Ovary (tissue), 9 donors: Measurements from ENCODE around the gene CUBN. TPM values are rescaled to one million over a fixed set of nuclear protein-coding genes. Genes with fewer than 3 reads are reported as not detected.

Source experiments
- DNase-seq, 5 donors: peaks; one replicate each; pipeline ENCODE4 v3.0.0-alpha.2; 2019 to 2020
- H3K27ac ChIP-seq, 2 donors: fragments of 200-600 bp; one replicate each; pipeline versions ENCODE4 v1.5.1 to v1.8.0; 2019 to 2022
- H3K27me3 ChIP-seq: fragments of 200-600 bp; one replicate; pipeline ENCODE4 v1.8.0; 2022
- H3K36me3 ChIP-seq: fragments of 200-600 bp; sonication (generic); one replicate; pipeline ENCODE4 v1.5.1; 2019
- H3K4me1 ChIP-seq: one replicate; pipeline ENCODE4 v1.8.1; 2013; ENCODE audit warnings: mild to moderate bottlenecking, moderate library complexity; ENCODE audit not compliant: insufficient read depth
- H3K4me3 ChIP-seq: fragments of 200-600 bp; sonication (generic); one replicate; pipeline ENCODE4 v1.5.1; 2017
- H3K9me3 ChIP-seq, 2 donors: fragments of 200-600 bp in 1 of 2; sonication (generic) in 1 of 2; one replicate each; pipeline versions ENCODE4 v1.5.1 to v1.8.1; 2013 to 2019; ENCODE audit warnings: mild to moderate bottlenecking in 1 of 2, moderate library complexity in 1 of 2
- EP300 ChIP-seq: sonication (generic); formaldehyde crosslinking; IDR thresholded peaks from one replicate; pipeline ENCODE4 v1.6.1; 2017; ENCODE audit warnings: antibody characterized with exemption
- POLR2A ChIP-seq: fragments of 450-650 bp; IDR thresholded peaks from one replicate; pipeline ENCODE4 v1.6.1; 2017; ENCODE audit warnings: antibody characterized with exemption, mild to moderate bottlenecking, moderate library complexity
- WGBS, 3 donors: extraction: QIAGEN DNeasy Blood & Tissue Kit in 1 of 3; methylation state at CpG; one replicate each; pipeline versions ENCODE4 v1.1.5 to v1.1.7; 2013 to 2017; 5-methylcytosine and 5-hydroxymethylcytosine counted together
- intact Hi-C, 4 donors: fragments of 100-400 bp; cut with DNase I; formaldehyde crosslinking; loops; one replicate each; pipeline versions ENCODE4 v1.11.0 to v1.15.1; 2022 to 2023
- polyA plus RNA-seq, 2 donors: library from polyadenylated mRNA; stranded (reverse); fragments of 200-250 nt in 1 of 2; fragments of 350-450 nt in 1 of 2; fragmentation: Illumina TruSeq in 1 of 2; extraction: RNeasy Lipid Tissue Mini Kit (QIAGEN cat#74804) in 1 of 2; gene quantifications; one replicate each; pipeline ENCODE4 v1.2.3, GENCODE V29; 2013 to 2014
- total RNA-seq, 7 donors: library from RNA; depleted of rRNA in 2 of 7; stranded (reverse); fragments of >200 nt in 2 of 7; fragmentation: NEBNext Ultra II Directional in 3 of 7; extraction: Animal tissue kit (Norgen Biotek cat#: 25700) in 3 of 7; gene quantifications; one replicate each; pipeline versions ENCODE4 v1.1.0 to v1.2.4, GENCODE V29; 2016 to 2023
- TF ChIP-seq, protein P1 (sequence below), 3 donors: fragments of 450-650 bp in 2 of 3; fragments of 200-600 bp in 1 of 3; IDR thresholded peaks; one replicate each; pipeline versions ENCODE4 v1.5.1 to v1.8.0; 2016 to 2022; ENCODE audit warnings: antibody characterized with exemption in 3 of 3, mild to moderate bottlenecking in 1 of 3
- donor health status: DM: no; HTN: no; CAD: no; lungs with moderate emphysema.
- donor health status: DM: no; HTN: no; CAD: no.
- donor health status: Bipolar disorder and iron deficiency.
- donor health status: DM: yes; HTN: yes; CAD: no.
- donor health status: DM: no; HTN: no; CAD: no.
- donor health status: DM: yes; HTN: yes; CAD: no.

CUBN gene
- total and polyA plus RNA-seq, 9 donors, result 1.9 to 5.8 (median 4.0) TPM

GRCh38 chr10:17064435-17064834 is 65.2 kb downstream of the CUBN start:
- TF ChIP-seq, protein P1, sequence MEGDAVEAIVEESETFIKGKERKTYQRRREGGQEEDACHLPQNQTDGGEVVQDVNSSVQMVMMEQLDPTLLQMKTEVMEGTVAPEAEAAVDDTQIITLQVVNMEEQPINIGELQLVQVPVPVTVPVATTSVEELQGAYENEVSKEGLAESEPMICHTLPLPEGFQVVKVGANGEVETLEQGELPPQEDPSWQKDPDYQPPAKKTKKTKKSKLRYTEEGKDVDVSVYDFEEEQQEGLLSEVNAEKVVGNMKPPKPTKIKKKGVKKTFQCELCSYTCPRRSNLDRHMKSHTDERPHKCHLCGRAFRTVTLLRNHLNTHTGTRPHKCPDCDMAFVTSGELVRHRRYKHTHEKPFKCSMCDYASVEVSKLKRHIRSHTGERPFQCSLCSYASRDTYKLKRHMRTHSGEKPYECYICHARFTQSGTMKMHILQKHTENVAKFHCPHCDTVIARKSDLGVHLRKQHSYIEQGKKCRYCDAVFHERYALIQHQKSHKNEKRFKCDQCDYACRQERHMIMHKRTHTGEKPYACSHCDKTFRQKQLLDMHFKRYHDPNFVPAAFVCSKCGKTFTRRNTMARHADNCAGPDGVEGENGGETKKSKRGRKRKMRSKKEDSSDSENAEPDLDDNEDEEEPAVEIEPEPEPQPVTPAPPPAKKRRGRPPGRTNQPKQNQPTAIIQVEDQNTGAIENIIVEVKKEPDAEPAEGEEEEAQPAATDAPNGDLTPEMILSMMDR (IDR thresholded peaks at IDR 0.05), result no peak
- TF ChIP-seq POLR2A (no peak), EP300 (no peak)
- H3K36me3 ChIP-seq, result no peaks in the 10 kb centered on the region
- H3K27ac ChIP-seq, result no peak overlapping the region
- no peaks in the 10 kb centered on the region for H3K27me3 ChIP-seq
- DNase-seq, result no peak
- 84 to 95% (median 94%) methylated on average over 2 of the region's 2 CpGs for WGBS, 3 donors
- H3K4me1 ChIP-seq, result peaks cover 6% of the 10 kb centered on the region
- intact Hi-C loops, result no loop called here
- no peak overlapping the region for H3K4me3 ChIP-seq
- no peaks in the 10 kb centered on the region for H3K9me3 ChIP-seq

DNA sequence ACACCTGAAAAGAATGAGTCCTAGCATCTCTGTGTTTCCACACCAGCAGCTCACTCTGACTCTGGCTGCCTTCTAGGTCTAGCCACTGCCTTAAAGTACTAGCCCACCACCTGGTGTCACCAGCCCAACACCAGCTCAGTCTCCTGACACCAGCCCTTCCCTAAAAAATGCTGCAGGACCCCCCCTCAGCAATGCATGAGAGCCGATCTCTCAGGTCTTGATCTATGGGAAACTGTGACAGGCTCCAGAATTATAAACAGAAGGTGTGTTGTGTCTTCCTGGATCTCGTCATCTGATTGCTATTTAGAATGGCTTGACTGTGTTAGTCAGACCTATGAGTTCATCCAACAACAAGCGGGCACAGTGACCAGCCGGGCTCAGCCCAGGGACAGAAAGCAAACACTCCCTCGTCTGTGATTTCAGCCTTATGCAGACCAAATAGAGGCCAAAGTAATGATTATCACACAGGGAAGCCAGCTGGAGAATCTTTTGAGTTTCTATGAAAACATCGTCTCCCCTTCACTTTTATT is 66.6 kb downstream of the CUBN start:
- no peaks in the 10 kb centered on the region for H3K27me3 ChIP-seq
- TF ChIP-seq POLR2A (no peak), EP300 (no peak)
- TF ChIP-seq, protein P1 (IDR thresholded peaks at IDR 0.05), result no peak
- no peaks in the 10 kb centered on the region for H3K9me3 ChIP-seq
- intact Hi-C loops, result no loop called here
- no peaks in the 10 kb centered on the region for H3K36me3 ChIP-seq
- 7 to 16% (median 10%) methylated on average over 6 of the region's 6 CpGs for WGBS, 3 donors
- peak; percentile 33 to 51 (median 46) for DNase-seq
- H3K4me3 ChIP-seq, result no peak overlapping the region
- peaks cover 6% of the 10 kb centered on the region for H3K4me1 ChIP-seq
- H3K27ac ChIP-seq, result peak overlapping the region in 1 of 2 donors; percentile 68

DNA sequence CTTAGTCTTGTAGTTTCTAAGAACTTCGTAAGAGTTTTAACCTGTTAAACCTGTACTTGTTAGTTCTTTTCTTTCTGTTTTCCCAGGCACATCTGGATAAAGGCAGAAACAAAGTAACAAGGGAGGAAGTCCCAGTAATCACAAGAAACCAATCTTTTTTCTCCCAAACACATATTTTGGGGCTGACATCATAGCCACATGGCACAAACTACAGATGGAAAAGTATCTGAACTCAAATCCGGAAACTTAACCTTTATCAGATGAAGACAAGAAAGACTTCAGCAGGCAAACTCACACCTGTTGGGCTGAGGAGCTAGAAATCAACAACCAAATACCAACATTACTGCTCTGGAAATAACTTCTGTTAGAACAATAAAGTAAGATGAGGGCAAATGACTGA is 67.1 kb downstream of the CUBN start:
- whole genome bisulfite sequencing, 3 donors, result 31 to 33% (median 32%) methylated on average over 2 of the region's 2 CpGs
- DNase-seq, result no peak
- peaks cover 6% of the 10 kb centered on the region for H3K4me1 ChIP-seq
- H3K27me3 ChIP-seq, result no peaks in the 10 kb centered on the region
- intact Hi-C loops, result no loop called here
- TF ChIP-seq, protein P1 (IDR thresholded peaks at IDR 0.05), result no peak
- TF ChIP-seq EP300 (no peak), POLR2A (no peak)
- no peaks in the 10 kb centered on the region for H3K9me3 ChIP-seq
- no peaks in the 10 kb centered on the region for H3K36me3 ChIP-seq
- peak overlapping the region in 1 of 2 donors; percentile 68 for H3K27ac ChIP-seq
- H3K4me3 ChIP-seq, result no peak overlapping the region

DNA sequence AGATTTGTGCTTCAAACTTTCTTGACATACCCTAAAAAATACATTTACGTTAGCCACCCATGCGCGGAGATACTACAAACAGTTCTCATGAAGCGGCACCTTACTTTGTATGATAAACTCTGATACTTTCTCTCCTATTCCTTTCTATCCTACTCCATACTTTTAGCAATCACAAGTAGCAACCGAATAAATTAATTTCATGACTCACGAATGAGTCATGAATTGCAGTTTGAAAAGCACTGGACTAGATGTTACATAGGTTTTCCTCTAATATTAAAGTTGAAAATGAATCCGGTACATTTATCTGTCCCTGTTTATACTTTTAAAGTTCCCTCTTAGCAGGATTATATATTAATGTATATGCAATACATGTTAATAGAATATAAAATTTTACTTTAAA is 67.6 kb downstream of the CUBN start:
- WGBS, 3 donors, result 68 to 72% (median 71%) methylated on average over 7 of the region's 7 CpGs
- peaks cover 6% of the 10 kb centered on the region for H3K4me1 ChIP-seq
- no peaks in the 10 kb centered on the region for H3K27me3 ChIP-seq
- H3K36me3 ChIP-seq, result no peaks in the 10 kb centered on the region
- no peaks in the 10 kb centered on the region for H3K9me3 ChIP-seq
- intact Hi-C loops, result no loop called here
- DNase-seq, result no peak
- TF ChIP-seq POLR2A (no peak), EP300 (no peak)
- TF ChIP-seq, protein P1 (IDR thresholded peaks at IDR 0.05), result no peak
- no peak overlapping the region for H3K4me3 ChIP-seq
- peak overlapping the region in 1 of 2 donors; percentile 68 for H3K27ac ChIP-seq
